HS-5 (cell line): ENCODE data around the gene IL17RE.
"Not testable (repeated sequence)": the region's sequence is repeated elsewhere in the genome, so short reads cannot be mapped to it uniquely, and the experiment has no call there.

Experiments used
- DNase-seq: peaks from one replicate; pipeline ENCODE4 v3.0.0-alpha.2; 2012; ENCODE audit warnings: low read depth

The IL17RE gene

GRCh38 chr3:9879830-9880549 lies 22.7 kb upstream of the IL17RE start, which contains the start of gene CIDEC:
Gene CIDEC (minus strand): TSS chr3:9880253. CDS start chr3:9878486, 1,767 bp downstream.
- DNase-seq: no peak

GRCh38 chr3:9881441-9881840 lies 21.2 kb upstream of the IL17RE start:
- DNase-seq: no peak

GRCh38 chr3:9883706-9884554 lies 18.7 kb upstream of the IL17RE start:
- peak; percentile 14 for DNase-seq

GRCh38 chr3:9884555-9885165 lies 18.0 kb upstream of the IL17RE start:
- peak; percentile 69 for DNase-seq

- DNase-seq: no peak
These were observed 16.3 kb upstream of the IL17RE start for GRCh38 chr3:9886328-9886727.

- no peak for DNase-seq
These were observed 15.2 kb upstream of the IL17RE start for GRCh38 chr3:9887480-9887879.

GRCh38 chr3:9888540-9888939 lies 14.1 kb upstream of the IL17RE start:
- DNase-seq: no peak

GRCh38 chr3:9889405-9889804 lies 13.2 kb upstream of the IL17RE start:
- no peak for DNase-seq

- peak; percentile 54 for DNase-seq
These were observed 12.2 kb upstream of the IL17RE start, which contains the start of gene JAGN1 for GRCh38 chr3:9890249-9891071. Gene JAGN1 (plus strand): TSS chr3:9890610. CDS start chr3:9890723, 113 bp downstream.

- DNase-seq: no peak
These were observed 11.5 kb upstream of the IL17RE start for GRCh38 chr3:9891072-9891622.

- DNase-seq: no peak
These were observed 8.9 kb upstream of the IL17RE start for GRCh38 chr3:9893739-9894138.

GRCh38 chr3:9895715-9896114 lies 6.9 kb upstream of the IL17RE start:
- DNase-seq: not testable (repeated sequence)

GRCh38 chr3:9896755-9897407 lies 5.8 kb upstream of the IL17RE start:
- DNase-seq: not testable (repeated sequence)

- no peak for DNase-seq
These were observed 5.0 kb upstream of the IL17RE start for GRCh38 chr3:9897408-9898372.

GRCh38 chr3:9898467-9899241 lies 4.0 kb upstream of the IL17RE start:
- no peak for DNase-seq

- no peak for DNase-seq
These were observed 3.3 kb upstream of the IL17RE start for GRCh38 chr3:9899289-9899791.

- not testable (repeated sequence) for DNase-seq
These were observed 1.7 kb upstream of the IL17RE start for GRCh38 chr3:9900965-9901415.

GRCh38 chr3:9901967-9902366 lies 681 bp upstream of the IL17RE start:
- DNase-seq: no peak

- DNase-seq: peak; percentile 42
These were observed 583 bp downstream of the IL17RE start for GRCh38 chr3:9903238-9903624.
